Adipocyte (in vitro differentiated cells): ENCODE data around the gene ALPG.
"Not testable (repeated sequence)": the region's sequence is repeated elsewhere in the genome, so short reads cannot be mapped to it uniquely, and the experiment has no call there.

ENCODE experiments used
- DNase-seq: peaks from one replicate; pipeline ENCODE4 v3.0.0-alpha.2; 2015; ENCODE audit warnings: low read depth
- H3K27me3 ChIP-seq: replicated peaks from 2 replicates; pipeline ENCODE4 v1.7.0; 2013; ENCODE audit warnings: mild to moderate bottlenecking, low read length, moderate library complexity; ENCODE audit not compliant: control insufficient read depth, insufficient read depth
- H3K36me3 ChIP-seq: 2 replicates; pipeline ENCODE4 v1.7.0; 2013; ENCODE audit warnings: low read length, mild to moderate bottlenecking, moderate library complexity; ENCODE audit not compliant: control insufficient read depth, insufficient read depth, severe bottlenecking
- H3K4me1 ChIP-seq: 2 replicates; pipeline ENCODE4 v1.7.0; 2013; ENCODE audit warnings: mild to moderate bottlenecking, low read length, moderate library complexity; ENCODE audit not compliant: control insufficient read depth, insufficient read depth
- H3K4me3 ChIP-seq: 2 replicates; pipeline ENCODE4 v1.7.0; 2013; ENCODE audit warnings: mild to moderate bottlenecking, low read length, moderate library complexity
- H3K9ac ChIP-seq: 2 replicates; pipeline ENCODE4 v1.7.0; 2013; ENCODE audit warnings: mild to moderate bottlenecking, low read length, moderate library complexity
- H3K9me3 ChIP-seq: 2 replicates; pipeline ENCODE4 v1.7.0; 2013; ENCODE audit warnings: mild to moderate bottlenecking, low read length, moderate library complexity; ENCODE audit not compliant: control insufficient read depth

Gene ALPG

GRCh38 chr2:232367591-232368233 lies 38.9 kb upstream of the ALPG start:
- Histone ChIP-seq H3K27me3 (peaks cover 13% of the 10 kb centered on the region), H3K9ac (no peak overlapping the region), H3K36me3 (no peaks in the 10 kb centered on the region), H3K9me3 (no peaks in the 10 kb centered on the region), H3K4me3 (no peak overlapping the region), H3K4me1 (peaks cover 4% of the 10 kb centered on the region)
- no peak for DNase-seq

GRCh38 chr2:232368311-232368731 lies 38.3 kb upstream of the ALPG start:
- no peak for DNase-seq

GRCh38 chr2:232369126-232369951 lies 37.3 kb upstream of the ALPG start:
- Histone ChIP-seq H3K27me3 (peaks cover 13% of the 10 kb centered on the region), H3K4me3 (no peak overlapping the region), H3K4me1 (no peaks in the 10 kb centered on the region), H3K9ac (no peak overlapping the region), H3K36me3 (no peaks in the 10 kb centered on the region), H3K9me3 (no peaks in the 10 kb centered on the region)
- no peak for DNase-seq

More at GRCh38 chr2:232368311-232368731, 38.3 kb upstream of the ALPG start:
- Histone ChIP-seq H3K9ac (no peak overlapping the region), H3K36me3 (no peaks in the 10 kb centered on the region), H3K9me3 (no peaks in the 10 kb centered on the region), H3K4me3 (no peak overlapping the region), H3K27me3 (peaks cover 13% of the 10 kb centered on the region), H3K4me1 (peaks cover 4% of the 10 kb centered on the region)

- not testable (repeated sequence) for H3K36me3 ChIP-seq, H3K9me3 ChIP-seq, H3K9ac ChIP-seq, H3K4me1 ChIP-seq, H3K4me3 ChIP-seq, DNase-seq
- peaks cover 18% of the 10 kb centered on the region for H3K27me3 ChIP-seq
These were observed 36.6 kb upstream of the ALPG start for GRCh38 chr2:232370007-232370406.

GRCh38 chr2:232372231-232373208 lies 34.1 kb upstream of the ALPG start:
- no peak overlapping the region for H3K4me3 ChIP-seq
- H3K4me1 ChIP-seq: no peaks in the 10 kb centered on the region
- no peaks in the 10 kb centered on the region for H3K9me3 ChIP-seq
- no peak overlapping the region for H3K9ac ChIP-seq
- H3K36me3 ChIP-seq: no peaks in the 10 kb centered on the region
- DNase-seq: peak; percentile 10
- peaks cover 32% of the 10 kb centered on the region for H3K27me3 ChIP-seq

GRCh38 chr2:232374356-232374755 lies 32.3 kb upstream of the ALPG start:
- no peak overlapping the region for H3K9ac ChIP-seq
- peaks cover 33% of the 10 kb centered on the region for H3K27me3 ChIP-seq
- no peaks in the 10 kb centered on the region for H3K4me1 ChIP-seq
- H3K9me3 ChIP-seq: no peaks in the 10 kb centered on the region
- H3K4me3 ChIP-seq: no peak overlapping the region
- H3K36me3 ChIP-seq: no peaks in the 10 kb centered on the region
- DNase-seq: no peak

GRCh38 chr2:232375164-232375563 lies 31.5 kb upstream of the ALPG start:
- Histone ChIP-seq H3K9me3 (no peaks in the 10 kb centered on the region), H3K4me1 (no peaks in the 10 kb centered on the region), H3K4me3 (no peak overlapping the region), H3K9ac (no peak overlapping the region), H3K27me3 (peaks cover 31% of the 10 kb centered on the region), H3K36me3 (no peaks in the 10 kb centered on the region)
- DNase-seq: no peak

- Histone ChIP-seq H3K4me3 (no peak overlapping the region), H3K9me3 (no peaks in the 10 kb centered on the region), H3K9ac (no peak overlapping the region), H3K36me3 (no peaks in the 10 kb centered on the region), H3K4me1 (no peaks in the 10 kb centered on the region), H3K27me3 (peaks cover 31% of the 10 kb centered on the region)
- DNase-seq: no peak
These were observed 30.4 kb upstream of the ALPG start for GRCh38 chr2:232376260-232376659.

- peaks cover 33% of the 10 kb centered on the region for H3K27me3 ChIP-seq
- no peaks in the 10 kb centered on the region for H3K9me3 ChIP-seq
- no peak overlapping the region for H3K9ac ChIP-seq
- H3K36me3 ChIP-seq: no peaks in the 10 kb centered on the region
- no peak for DNase-seq
- no peak overlapping the region for H3K4me3 ChIP-seq
- H3K4me1 ChIP-seq: no peaks in the 10 kb centered on the region
These were observed 29.9 kb upstream of the ALPG start for GRCh38 chr2:232376713-232377112.

- H3K4me1 ChIP-seq: no peaks in the 10 kb centered on the region
- peaks cover 39% of the 10 kb centered on the region for H3K27me3 ChIP-seq
- no peak overlapping the region for H3K4me3 ChIP-seq
- no peak for DNase-seq
- H3K36me3 ChIP-seq: no peaks in the 10 kb centered on the region
- H3K9ac ChIP-seq: no peak overlapping the region
- no peaks in the 10 kb centered on the region for H3K9me3 ChIP-seq
These were observed 29.3 kb upstream of the ALPG start for GRCh38 chr2:232377319-232377718.
